ENCODE measurements around the gene C2orf74. TPM values are rescaled to one million over a fixed set of nuclear protein-coding genes. Genes with fewer than 3 reads are reported as not detected.
"Not testable (repeated sequence)": the region's sequence is repeated elsewhere in the genome, so short reads cannot be mapped to it uniquely, and the experiment has no call there.

C2orf74 gene
- total RNA-seq, 2 donors from 2014 or later, result 9.7 to 14.4 TPM

- DNase-seq (ENCODE audit: low spot score in 2 of 2), result no peak
- Mint-ChIP-seq H3K27ac (no peak overlapping the region), H3K9me3 (peaks cover 0 to 9% of the 10 kb centered on the region in 2 donors), H3K36me3 (peaks cover 18 to 27% of the 10 kb centered on the region in 2 donors)
- no peak for ATAC-seq
These were observed 3.5 kb upstream of the C2orf74 start for GRCh38 chr2:61158356-61158955.

- peaks cover 0 to 9% of the 10 kb centered on the region in 2 donors for H3K9me3 Mint-ChIP-seq
- peaks cover 18 to 21% of the 10 kb centered on the region in 2 donors for H3K36me3 Mint-ChIP-seq
- no peak overlapping the region for H3K27ac Mint-ChIP-seq
- no peak for ATAC-seq
- no peak for DNase-seq (ENCODE audit: low spot score in 2 of 2)
These were observed 733 bp downstream of the C2orf74 start for GRCh38 chr2:61162721-61163120.

GRCh38 chr2:61165082-61165481 lies 3.1 kb downstream of the C2orf74 start:
- H3K9me3 Mint-ChIP-seq; H3K27ac Mint-ChIP-seq; DNase-seq (ENCODE audit: low spot score in 2 of 2); ATAC-seq: not testable (repeated sequence)
- peaks cover 6 to 11% of the 10 kb centered on the region in 2 donors for H3K36me3 Mint-ChIP-seq

GRCh38 chr2:61165946-61166345 lies 4.0 kb downstream of the C2orf74 start:
- Mint-ChIP-seq H3K27ac (no peak overlapping the region), H3K36me3 (peaks cover 6 to 11% of the 10 kb centered on the region in 2 donors)

GRCh38 chr2:61167579-61167978 lies 5.6 kb downstream of the C2orf74 start:
- H3K27ac Mint-ChIP-seq, result no peak overlapping the region
- DNase-seq (ENCODE audit: low spot score in 2 of 2) (no peak), ATAC-seq (no peak)
- peaks cover 6 to 11% of the 10 kb centered on the region in 2 donors for H3K36me3 Mint-ChIP-seq
- no peaks in the 10 kb centered on the region for H3K9me3 Mint-ChIP-seq

More at GRCh38 chr2:61165946-61166345, 4.0 kb downstream of the C2orf74 start:
- H3K9me3 Mint-ChIP-seq, result no peaks in the 10 kb centered on the region
- DNase-seq (ENCODE audit: low spot score in 2 of 2), result no peak
- no peak for ATAC-seq

GRCh38 chr2:61172671-61173070 lies 10.7 kb downstream of the C2orf74 start:
- DNase-seq (ENCODE audit: low spot score in 2 of 2) (no peak), ATAC-seq (no peak)
- peak overlapping the region in 1 of 2 donors; percentile 26 for H3K27ac Mint-ChIP-seq
- no peaks in the 10 kb centered on the region for H3K36me3 Mint-ChIP-seq
- no peaks in the 10 kb centered on the region for H3K9me3 Mint-ChIP-seq

GRCh38 chr2:61173116-61173515 lies 11.1 kb downstream of the C2orf74 start:
- DNase-seq (ENCODE audit: low spot score in 2 of 2) (no peak), ATAC-seq (no peak)

GRCh38 chr2:61175036-61175435 lies 13.0 kb downstream of the C2orf74 start:
- DNase-seq (ENCODE audit: low spot score in 2 of 2) (no peak), ATAC-seq (no peak)
- Mint-ChIP-seq H3K27ac (no peak overlapping the region), H3K36me3 (peaks cover 18 to 19% of the 10 kb centered on the region in 2 donors), H3K9me3 (no peaks in the 10 kb centered on the region)

More at GRCh38 chr2:61173116-61173515, 11.1 kb downstream of the C2orf74 start:
- Mint-ChIP-seq H3K9me3 (no peaks in the 10 kb centered on the region), H3K36me3 (peaks cover 0 to under 1% of the 10 kb centered on the region in 2 donors), H3K27ac (no peak overlapping the region)

GRCh38 chr2:61176755-61177726 lies 15.1 kb downstream of the C2orf74 start:
- H3K36me3 Mint-ChIP-seq, result peaks cover 37 to 39% of the 10 kb centered on the region in 2 donors
- no peaks in the 10 kb centered on the region for H3K9me3 Mint-ChIP-seq
- DNase-seq (ENCODE audit: low spot score in 2 of 2) (peak; percentile 93 to 94), ATAC-seq (peak; percentile 83 to 92)
- peak overlapping the region; percentile 89 to 96 for H3K27ac Mint-ChIP-seq

- ATAC-seq (peak; percentile 21 to 25), DNase-seq (ENCODE audit: low spot score in 2 of 2) (peak; percentile 49 to 64)
- Mint-ChIP-seq H3K9me3 (no peaks in the 10 kb centered on the region), H3K36me3 (peaks cover 46% of the 10 kb centered on the region in 2 donors), H3K27ac (peak overlapping the region; percentile 89 to 96)
These were observed 15.9 kb downstream of the C2orf74 start for GRCh38 chr2:61177727-61178549.

- DNase-seq (ENCODE audit: low spot score in 2 of 2), result no peak
- peaks cover 46 to 55% of the 10 kb centered on the region in 2 donors for H3K36me3 Mint-ChIP-seq
- no peaks in the 10 kb centered on the region for H3K9me3 Mint-ChIP-seq
- no peak for ATAC-seq
- H3K27ac Mint-ChIP-seq, result peak overlapping the region; percentile 89 to 94
These were observed 16.9 kb downstream of the C2orf74 start for GRCh38 chr2:61178603-61179545.

- DNase-seq (ENCODE audit: low spot score in 2 of 2) (no peak), ATAC-seq (no peak)
- Mint-ChIP-seq H3K36me3 (peaks cover 50 to 66% of the 10 kb centered on the region in 2 donors), H3K27ac (peak overlapping the region; percentile 89 to 95), H3K9me3 (no peaks in the 10 kb centered on the region)
These were observed 18.0 kb downstream of the C2orf74 start for GRCh38 chr2:61179701-61180639.

- Mint-ChIP-seq H3K9me3 (no peaks in the 10 kb centered on the region), H3K36me3 (peaks cover 56 to 67% of the 10 kb centered on the region in 2 donors), H3K27ac (peak overlapping the region; percentile 89 to 95)
- ATAC-seq (no peak), DNase-seq (ENCODE audit: low spot score in 2 of 2) (no peak)
These were observed 18.7 kb downstream of the C2orf74 start for GRCh38 chr2:61180686-61181085.

- DNase-seq (ENCODE audit: low spot score in 2 of 2), result no peak
- peak overlapping the region; percentile 89 to 95 for H3K27ac Mint-ChIP-seq
- H3K9me3 Mint-ChIP-seq, result no peaks in the 10 kb centered on the region
- ATAC-seq, result no peak
- peaks cover 56 to 72% of the 10 kb centered on the region in 2 donors for H3K36me3 Mint-ChIP-seq
These were observed 19.5 kb downstream of the C2orf74 start for GRCh38 chr2:61181382-61182058.

Measured in activated naive CD4-positive, alpha-beta T cell treated with anti-CD3 and anti-CD28 coated beads, Interleukin-2, amount 50 U/mL, for 72 hours (primary cell).